SH-SY5Y (cell line): ENCODE data around the gene DSCAM.

ENCODE experiments used
- GATA2 ChIP-seq: IDR thresholded peaks from 2 replicates; pipeline ENCODE4 v1.6.1; 2011; ENCODE audit warnings: mild to moderate bottlenecking, low read depth, low read length
- GATA3 ChIP-seq: IDR thresholded peaks from 2 replicates; pipeline ENCODE4 v1.6.1; 2011; ENCODE audit warnings: low read depth, mild to moderate bottlenecking, low read length, moderate library complexity

The DSCAM gene

DNA sequence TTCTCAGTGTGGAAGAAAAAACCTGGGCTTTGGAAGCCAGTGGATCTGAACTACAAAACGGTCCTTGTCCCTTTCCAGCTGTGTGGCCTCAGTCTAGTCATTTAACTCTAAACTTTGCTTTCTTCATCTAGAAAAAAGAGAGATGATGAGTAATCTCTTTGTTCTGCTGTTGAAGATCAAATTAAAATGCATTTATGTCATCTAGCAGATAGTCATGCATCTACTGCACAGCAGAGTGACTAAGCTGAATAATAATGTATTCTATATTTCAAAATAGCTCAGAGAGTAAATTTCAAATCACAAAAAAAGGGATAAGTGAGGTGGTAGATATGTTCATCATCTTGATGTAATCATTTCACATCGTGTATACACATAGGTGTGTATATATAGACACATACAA is 473.2 kb downstream of the DSCAM start:
- TF ChIP-seq GATA3 (no peak), GATA2 (no peak)

DNA sequence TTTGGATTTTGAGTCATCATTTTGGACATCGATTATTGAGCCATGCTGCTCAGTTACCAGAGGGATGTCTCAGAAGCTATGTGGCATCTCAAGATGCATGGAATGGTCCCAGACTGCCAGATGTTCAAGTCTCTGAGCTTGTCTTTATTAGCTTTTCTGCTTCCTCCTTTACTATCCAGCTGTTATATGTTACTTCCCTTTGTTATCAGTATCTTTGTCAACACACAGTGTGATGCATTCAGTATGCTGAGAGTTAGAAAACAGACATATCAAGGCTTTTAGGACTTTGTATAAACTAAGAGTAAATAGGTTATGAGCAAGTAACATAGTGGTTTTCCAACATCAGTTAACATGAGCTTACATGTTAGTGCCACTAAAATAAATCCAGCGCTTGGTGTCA is 474.5 kb downstream of the DSCAM start:
- TF ChIP-seq GATA2, result no peak
- TF ChIP-seq GATA3, result no peak

DNA sequence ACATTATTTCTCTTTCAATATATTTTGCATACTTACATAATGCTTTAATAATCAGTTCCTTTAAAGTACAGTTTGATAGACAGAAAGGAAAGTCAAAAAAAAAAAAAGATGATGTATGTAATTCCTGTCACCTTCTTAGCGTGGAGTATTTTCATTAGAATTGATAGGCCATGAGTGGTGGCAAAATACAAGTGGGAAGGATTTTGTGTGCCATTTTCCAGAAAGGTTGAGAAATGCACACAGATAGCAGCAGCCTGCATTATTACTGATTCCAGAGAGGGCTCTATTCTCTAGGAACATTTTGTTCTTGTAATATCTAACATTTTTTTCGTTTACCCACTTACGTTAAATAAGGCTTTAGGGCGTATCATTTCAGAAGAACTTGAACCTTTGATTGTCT is 475.6 kb downstream of the DSCAM start:
- TF ChIP-seq GATA2 (no peak), GATA3 (no peak)

DNA sequence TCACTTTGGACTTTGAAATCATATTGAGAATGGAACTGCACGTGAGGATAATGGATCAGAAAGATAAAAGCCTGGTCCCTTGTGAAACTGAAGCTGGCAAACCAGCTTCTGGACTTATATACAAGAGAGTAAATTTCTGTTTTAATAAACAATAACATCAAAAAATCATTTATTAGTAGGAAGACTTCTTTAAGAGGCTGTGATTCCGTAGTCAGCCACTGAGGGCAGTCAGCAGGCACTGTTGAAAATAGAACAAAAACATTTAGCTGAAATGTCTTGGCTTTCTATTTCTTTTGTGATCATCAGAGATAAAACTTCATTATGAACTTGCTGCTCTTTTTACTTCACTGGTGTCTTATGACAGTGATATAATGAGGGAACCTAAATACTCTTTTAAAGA is 490.3 kb downstream of the DSCAM start:
- TF ChIP-seq GATA3 (no peak), GATA2 (no peak)

DNA sequence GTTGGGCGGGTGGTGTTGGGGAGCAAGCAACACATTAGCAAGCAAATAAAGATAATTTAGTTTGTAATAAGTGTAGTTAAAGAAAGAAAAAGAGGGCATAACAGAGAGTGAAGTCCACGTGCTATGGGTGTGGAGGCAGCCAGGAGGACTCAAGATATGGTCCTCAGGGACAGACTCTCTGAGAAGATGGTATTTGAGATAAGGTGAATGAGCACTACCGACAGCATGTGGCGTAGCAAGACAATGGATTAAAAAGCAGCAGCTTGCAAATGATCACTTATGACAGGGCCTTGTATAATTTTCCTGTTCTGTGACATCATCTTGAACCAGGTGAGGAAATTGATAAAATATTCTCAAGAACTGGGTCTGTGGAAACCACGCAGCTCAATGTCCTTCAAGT is 491.9 kb downstream of the DSCAM start:
- TF ChIP-seq GATA3 (no peak), GATA2 (no peak)

DNA sequence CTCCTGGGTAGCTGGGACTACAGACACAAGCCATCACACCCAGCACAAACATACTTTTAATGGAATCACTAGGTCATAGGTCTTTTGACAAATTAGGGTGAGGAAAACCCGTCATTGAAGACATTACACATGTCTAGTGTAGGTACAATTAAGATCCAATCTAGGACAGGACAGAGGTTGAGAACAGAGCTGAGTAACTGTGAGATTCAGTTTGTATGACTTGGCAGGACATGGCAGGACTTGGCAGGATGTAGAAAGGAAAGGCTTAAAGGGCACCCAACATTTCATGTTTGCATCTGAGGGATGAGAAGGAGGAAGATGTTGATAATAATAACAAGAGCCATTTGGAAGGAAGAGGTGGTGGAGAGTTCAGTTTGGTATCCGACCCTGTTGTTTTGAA is 496.0 kb downstream of the DSCAM start:
- no peak for TF ChIP-seq GATA3
- no peak for TF ChIP-seq GATA2

DNA sequence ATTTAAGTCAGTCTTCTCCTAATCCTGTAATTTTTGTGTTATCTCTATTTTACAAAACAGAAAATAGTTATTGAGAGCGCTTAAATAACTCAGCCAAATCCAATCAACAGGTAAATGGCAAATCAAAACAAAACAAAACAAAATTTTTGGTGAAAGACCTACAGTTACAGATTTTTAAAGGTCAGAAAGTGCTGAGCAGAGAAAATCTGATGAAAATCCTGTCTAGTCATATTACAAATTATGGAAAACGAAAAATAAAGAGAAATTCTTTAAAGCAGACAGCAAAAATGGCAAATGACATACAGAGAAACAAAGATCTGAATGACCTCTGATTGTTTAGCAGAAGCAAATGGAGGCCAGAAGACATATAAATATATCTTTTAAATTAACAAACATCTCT is 497.4 kb downstream of the DSCAM start:
- no peak for TF ChIP-seq GATA2

DNA sequence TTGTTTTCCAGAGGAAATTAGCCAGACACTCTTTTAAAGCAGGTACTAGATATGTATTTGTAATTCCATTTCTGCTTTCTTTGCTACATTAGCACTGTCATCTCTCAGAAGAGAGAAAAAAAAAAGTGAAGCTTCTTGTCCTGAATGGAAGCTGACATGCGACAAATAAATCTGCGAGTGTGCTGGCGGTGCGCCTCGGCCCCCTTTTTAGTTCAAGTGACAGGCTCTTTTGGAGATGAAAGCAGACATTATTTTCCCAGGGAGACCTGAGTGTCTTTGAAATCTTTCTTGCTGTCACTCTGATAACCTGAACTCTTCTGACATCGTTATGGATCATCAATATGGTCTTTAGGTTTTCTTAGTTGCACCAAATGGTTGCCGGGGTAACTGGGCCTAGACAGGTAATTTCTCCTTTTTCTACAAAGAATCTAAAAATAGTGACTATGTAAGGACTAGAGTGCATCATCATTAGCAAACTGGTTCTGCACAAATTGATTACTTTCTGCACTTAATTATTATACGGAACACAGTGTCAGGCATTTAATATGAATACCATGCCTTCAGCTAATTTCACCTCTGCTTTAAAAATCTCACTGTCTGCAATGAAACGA is 501.1 kb downstream of the DSCAM start:
- TF ChIP-seq GATA2 (no peak), GATA3 (no peak)

DNA sequence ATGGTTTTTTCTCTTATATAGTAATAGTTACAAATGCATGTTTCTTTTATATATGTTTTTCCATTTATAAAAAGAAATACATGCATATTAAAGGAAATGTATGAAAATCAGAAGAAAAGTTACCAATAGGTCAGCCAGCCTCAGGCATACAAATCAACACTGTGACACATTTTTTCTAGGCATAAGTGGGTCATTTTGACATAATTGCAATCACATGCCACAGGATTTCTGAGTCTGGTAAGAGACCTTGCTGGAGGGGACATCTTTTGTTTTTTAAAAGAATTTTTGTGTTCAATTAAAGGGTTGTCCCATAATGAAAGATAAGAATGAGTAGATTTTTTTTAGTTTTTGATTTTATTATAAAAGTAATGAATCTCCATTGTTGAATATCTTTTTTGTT is 506.6 kb downstream of the DSCAM start:
- TF ChIP-seq GATA3 (no peak), GATA2 (no peak)

DNA sequence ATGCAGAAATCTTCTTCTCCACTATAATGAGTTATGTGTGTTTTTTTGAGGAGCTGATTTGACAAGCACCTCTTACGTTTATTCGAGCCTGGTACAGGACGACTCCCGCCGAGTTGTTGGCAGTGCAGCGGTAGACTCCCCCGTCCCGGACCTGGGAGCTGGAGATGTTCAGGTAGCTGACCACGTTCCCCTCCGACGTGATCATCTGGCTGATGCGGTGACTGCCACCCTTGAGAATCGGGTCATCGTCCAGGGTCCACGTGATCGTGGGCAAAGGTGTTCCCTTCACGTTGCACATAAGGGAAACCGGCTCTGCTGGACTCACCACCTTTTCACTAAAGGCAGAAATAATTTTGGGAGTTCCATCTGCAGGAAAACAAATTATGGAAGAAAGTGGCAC is 507.9 kb downstream of the DSCAM start:
- TF ChIP-seq GATA3, result no peak
- TF ChIP-seq GATA2, result no peak

DNA sequence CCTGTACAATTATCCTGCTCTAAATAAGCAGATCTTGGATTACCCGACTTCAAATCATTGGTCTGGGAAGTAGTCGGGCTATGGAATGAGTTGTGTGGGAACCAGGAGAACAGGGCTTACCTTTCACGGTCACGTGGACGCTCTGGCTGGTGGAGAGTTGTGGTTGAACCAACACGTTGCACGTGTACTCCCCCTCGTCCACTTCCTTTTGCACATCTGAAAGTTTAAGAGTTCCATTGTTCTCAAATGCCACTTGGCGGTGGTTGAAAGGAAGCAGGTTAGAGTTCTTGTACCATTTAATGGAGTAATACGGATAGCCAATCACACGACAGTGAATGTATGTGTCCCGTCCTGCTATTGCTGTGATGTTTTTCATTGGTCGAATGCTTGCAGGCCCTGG is 509.0 kb downstream of the DSCAM start:
- TF ChIP-seq GATA3 (no peak), GATA2 (no peak)

DNA sequence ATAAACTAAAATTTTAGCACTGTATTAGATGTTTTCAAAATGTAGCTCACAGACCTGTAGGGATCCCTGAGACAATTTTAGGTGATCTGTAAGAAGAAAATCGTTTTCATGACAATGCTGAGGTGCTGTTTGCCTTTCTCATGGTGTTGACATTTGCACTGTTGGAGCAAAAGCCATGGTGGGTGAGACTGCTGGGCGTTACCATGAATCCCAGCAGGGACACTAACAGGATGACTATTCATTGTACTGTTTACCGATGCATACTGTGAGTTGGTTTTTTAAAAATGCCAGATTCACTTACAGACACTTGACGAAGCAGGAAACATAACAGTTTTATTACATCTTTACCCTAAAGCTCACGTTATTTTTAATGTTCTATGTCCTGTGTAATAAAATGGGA is 511.3 kb downstream of the DSCAM start:
- TF ChIP-seq GATA2 (no peak), GATA3 (no peak)

DNA sequence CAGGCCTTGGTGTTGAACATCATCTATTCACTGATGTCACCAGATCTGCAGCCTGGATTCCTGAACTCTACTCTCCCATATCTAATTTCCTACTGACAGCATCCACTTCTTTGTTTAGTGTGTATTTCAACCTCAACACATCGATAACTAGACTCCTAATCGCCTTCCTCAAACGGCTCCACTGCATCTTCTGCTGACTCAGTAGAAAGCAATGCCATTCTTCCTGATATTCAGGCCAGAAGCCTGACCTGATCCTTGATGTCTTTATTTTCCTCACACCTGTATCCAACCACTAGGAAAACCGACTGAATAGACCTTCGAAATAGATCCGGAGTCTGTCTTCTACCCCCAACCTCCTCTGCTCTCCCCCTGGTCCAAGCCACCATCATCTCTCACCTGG is 512.8 kb downstream of the DSCAM start:
- TF ChIP-seq GATA3 (no peak), GATA2 (no peak)

DNA sequence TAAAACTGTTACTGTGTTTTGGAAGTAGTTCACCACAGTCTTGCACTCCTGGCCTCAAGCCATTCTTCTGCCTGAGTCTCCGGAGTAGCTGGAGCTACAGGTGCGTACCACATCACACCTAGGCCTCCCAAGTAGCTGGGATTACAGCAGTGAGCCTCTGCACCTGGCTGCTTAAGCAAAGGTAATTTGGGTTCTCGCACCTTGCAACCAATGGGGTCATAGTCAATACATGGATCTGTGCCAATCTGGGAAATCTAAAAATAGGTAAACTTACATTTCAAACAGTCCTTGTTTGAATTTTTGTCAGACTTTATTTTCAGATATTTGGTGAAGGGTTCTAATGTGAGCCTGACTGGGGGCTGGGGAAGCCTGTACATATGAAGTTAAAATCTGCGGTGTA is 513.2 kb downstream of the DSCAM start:
- TF ChIP-seq GATA3 (no peak), GATA2 (no peak)

DNA sequence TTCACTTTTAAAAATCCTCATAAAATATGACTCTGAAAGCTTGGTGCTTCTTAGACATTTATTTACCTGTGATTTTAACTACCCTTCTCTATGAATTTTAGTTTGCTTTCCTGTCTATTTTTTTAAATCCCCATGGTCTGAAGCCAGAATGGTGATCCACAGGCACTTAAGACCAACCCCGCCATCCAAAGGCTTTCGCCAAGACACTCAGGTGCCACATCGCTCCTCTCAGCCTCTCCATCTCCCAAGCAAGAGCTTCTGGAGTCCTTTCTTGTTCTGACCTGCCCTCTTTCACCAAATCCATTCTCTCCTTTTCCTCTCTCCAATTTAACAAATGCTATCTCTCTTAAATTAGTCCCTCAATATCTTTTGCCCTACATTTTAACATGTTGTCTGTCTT is 515.2 kb downstream of the DSCAM start:
- TF ChIP-seq GATA3 (no peak), GATA2 (no peak)

DNA sequence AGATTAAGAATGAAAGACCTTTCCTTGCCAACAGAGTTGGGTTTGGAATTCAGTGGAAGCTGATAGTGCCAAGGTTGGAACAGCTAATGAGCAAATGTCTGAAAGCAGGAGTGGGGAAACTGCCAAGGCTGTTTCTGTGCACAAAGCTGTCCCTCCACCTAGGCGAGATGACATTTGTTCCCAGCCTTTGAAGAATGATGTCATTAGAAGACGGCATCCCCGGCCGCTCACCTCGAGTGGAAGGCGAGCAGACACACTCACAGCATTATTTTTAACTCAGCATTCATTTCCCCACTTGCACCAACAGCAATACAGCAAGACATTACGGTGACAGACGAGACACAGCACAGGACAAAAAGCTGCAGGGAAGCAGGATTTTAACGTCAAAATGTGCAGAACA is 515.8 kb downstream of the DSCAM start:
- TF ChIP-seq GATA2 (no peak), GATA3 (no peak)
